AG09319 (cell line): ENCODE results near the gene FAM24B.

ENCODE experiments used
- DNase-seq: peaks from one replicate; pipeline ENCODE4 v3.0.0-alpha.2; 2010; ENCODE audit warnings: low read depth; ENCODE audit errors: extremely low read depth
- CTCF ChIP-seq: IDR thresholded peaks from 2 replicates; pipeline ENCODE4 v1.5.1; 2011; ENCODE audit warnings: low read depth, mild to moderate bottlenecking, inconsistent platforms, low read length, moderate library complexity

Gene FAM24B

GRCh38 chr10:122830965-122831353 is 48.4 kb downstream of the FAM24B start:
- TF ChIP-seq CTCF, result no peak
- DNase-seq, result no peak

GRCh38 chr10:122830273-122830964 is 49.0 kb downstream of the FAM24B start:
- no peak for TF ChIP-seq CTCF
- no peak for DNase-seq

- DNase-seq, result no peak
- no peak for TF ChIP-seq CTCF
Observed at GRCh38 chr10:122829454-122829853, 49.9 kb downstream of the FAM24B start.

GRCh38 chr10:122828716-122829255 is 50.6 kb downstream of the FAM24B start:
- DNase-seq, result no peak
- no peak for TF ChIP-seq CTCF

GRCh38 chr10:122827302-122827701 is 52.1 kb downstream of the FAM24B start:
- no peak for TF ChIP-seq CTCF
- DNase-seq, result no peak

- no peak for DNase-seq
Observed at GRCh38 chr10:122822973-122823690, 56.2 kb downstream of the FAM24B start.

More at GRCh38 chr10:122822973-122823690, 56.2 kb downstream of the FAM24B start:
- TF ChIP-seq CTCF, result no peak
